ENCODE data around the gene NEDD9. TPM values are rescaled to one million over a fixed set of nuclear protein-coding genes. Genes with fewer than 3 reads are reported as not detected.

NEDD9 gene
- total and polyA plus RNA-seq, 2 of the 13 experiments (the other 11 are each of a cell fraction or from before 2014, with no cell fraction given), result 27.1 to 389 TPM

GRCh38 chr6:11172501-11173327, 59.8 kb downstream of the NEDD9 start (continued):
- TF ChIP-seq, protein P1, sequence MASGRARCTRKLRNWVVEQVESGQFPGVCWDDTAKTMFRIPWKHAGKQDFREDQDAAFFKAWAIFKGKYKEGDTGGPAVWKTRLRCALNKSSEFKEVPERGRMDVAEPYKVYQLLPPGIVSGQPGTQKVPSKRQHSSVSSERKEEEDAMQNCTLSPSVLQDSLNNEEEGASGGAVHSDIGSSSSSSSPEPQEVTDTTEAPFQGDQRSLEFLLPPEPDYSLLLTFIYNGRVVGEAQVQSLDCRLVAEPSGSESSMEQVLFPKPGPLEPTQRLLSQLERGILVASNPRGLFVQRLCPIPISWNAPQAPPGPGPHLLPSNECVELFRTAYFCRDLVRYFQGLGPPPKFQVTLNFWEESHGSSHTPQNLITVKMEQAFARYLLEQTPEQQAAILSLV (CRISPR knock-in tag; IDR thresholded peaks at IDR 0.05; ENCODE audit: borderline replicate concordance), result no peak
- no peak for TF ChIP-seq ZFP36L2 (CRISPR knock-in tag; IDR thresholded peaks at IDR 0.05)
- TF ChIP-seq TRAFD1 (CRISPR knock-in tag; IDR thresholded peaks at IDR 0.05; ENCODE audit: borderline replicate concordance), result no peak
- no peak for TF ChIP-seq ZNF703 (CRISPR knock-in tag; IDR thresholded peaks at IDR 0.05; ENCODE audit: borderline replicate concordance)
- TF ChIP-seq FOXA3 (CRISPR knock-in tag; IDR thresholded peaks at IDR 0.05), result 0 out of 2 replicates have a peak, but pooled peaks have one; percentile 27
- no peak for TF ChIP-seq ARNT2 (CRISPR knock-in tag; IDR thresholded peaks at IDR 0.05; ENCODE audit: low read depth)
- no peak for TF ChIP-seq ARNT (IDR thresholded peaks at IDR 0.05)
- TF ChIP-seq, protein P2, sequence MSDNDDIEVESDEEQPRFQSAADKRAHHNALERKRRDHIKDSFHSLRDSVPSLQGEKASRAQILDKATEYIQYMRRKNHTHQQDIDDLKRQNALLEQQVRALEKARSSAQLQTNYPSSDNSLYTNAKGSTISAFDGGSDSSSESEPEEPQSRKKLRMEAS (IDR thresholded peaks at IDR 0.05), result no peak
- no peak for TF ChIP-seq E2F2 (CRISPR knock-in tag; IDR thresholded peaks at IDR 0.05; ENCODE audit: borderline replicate concordance)
- TF ChIP-seq ZNF550 (CRISPR knock-in tag; IDR thresholded peaks at IDR 0.05; ENCODE audit: borderline replicate concordance), result no peak
- TF ChIP-seq, protein P3, sequence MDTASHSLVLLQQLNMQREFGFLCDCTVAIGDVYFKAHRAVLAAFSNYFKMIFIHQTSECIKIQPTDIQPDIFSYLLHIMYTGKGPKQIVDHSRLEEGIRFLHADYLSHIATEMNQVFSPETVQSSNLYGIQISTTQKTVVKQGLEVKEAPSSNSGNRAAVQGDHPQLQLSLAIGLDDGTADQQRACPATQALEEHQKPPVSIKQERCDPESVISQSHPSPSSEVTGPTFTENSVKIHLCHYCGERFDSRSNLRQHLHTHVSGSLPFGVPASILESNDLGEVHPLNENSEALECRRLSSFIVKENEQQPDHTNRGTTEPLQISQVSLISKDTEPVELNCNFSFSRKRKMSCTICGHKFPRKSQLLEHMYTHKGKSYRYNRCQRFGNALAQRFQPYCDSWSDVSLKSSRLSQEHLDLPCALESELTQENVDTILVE (CRISPR knock-in tag; IDR thresholded peaks at IDR 0.05), result no peak
- TF ChIP-seq GFI1 (CRISPR knock-in tag; IDR thresholded peaks at IDR 0.05; ENCODE audit: borderline replicate concordance), result peak; percentile 66
- TF ChIP-seq ZNF431 (CRISPR knock-in tag; IDR thresholded peaks at IDR 0.05; ENCODE audit: borderline replicate concordance, low read depth), result no peak
- TF ChIP-seq ZZZ3 (CRISPR knock-in tag; IDR thresholded peaks at IDR 0.05; ENCODE audit: borderline replicate concordance), result no peak
- TF ChIP-seq ZNF160 (CRISPR knock-in tag; IDR thresholded peaks at IDR 0.05), result no peak
- TF ChIP-seq, protein P4, sequence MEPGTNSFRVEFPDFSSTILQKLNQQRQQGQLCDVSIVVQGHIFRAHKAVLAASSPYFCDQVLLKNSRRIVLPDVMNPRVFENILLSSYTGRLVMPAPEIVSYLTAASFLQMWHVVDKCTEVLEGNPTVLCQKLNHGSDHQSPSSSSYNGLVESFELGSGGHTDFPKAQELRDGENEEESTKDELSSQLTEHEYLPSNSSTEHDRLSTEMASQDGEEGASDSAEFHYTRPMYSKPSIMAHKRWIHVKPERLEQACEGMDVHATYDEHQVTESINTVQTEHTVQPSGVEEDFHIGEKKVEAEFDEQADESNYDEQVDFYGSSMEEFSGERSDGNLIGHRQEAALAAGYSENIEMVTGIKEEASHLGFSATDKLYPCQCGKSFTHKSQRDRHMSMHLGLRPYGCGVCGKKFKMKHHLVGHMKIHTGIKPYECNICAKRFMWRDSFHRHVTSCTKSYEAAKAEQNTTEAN (CRISPR knock-in tag; conservative IDR thresholded peaks at IDR 0.05), result no peak
- TF ChIP-seq ZNF3 (CRISPR knock-in tag; IDR thresholded peaks at IDR 0.05), result 0 out of 2 replicates have a peak, but pooled peaks have one; percentile 12
- TF ChIP-seq, protein P5, sequence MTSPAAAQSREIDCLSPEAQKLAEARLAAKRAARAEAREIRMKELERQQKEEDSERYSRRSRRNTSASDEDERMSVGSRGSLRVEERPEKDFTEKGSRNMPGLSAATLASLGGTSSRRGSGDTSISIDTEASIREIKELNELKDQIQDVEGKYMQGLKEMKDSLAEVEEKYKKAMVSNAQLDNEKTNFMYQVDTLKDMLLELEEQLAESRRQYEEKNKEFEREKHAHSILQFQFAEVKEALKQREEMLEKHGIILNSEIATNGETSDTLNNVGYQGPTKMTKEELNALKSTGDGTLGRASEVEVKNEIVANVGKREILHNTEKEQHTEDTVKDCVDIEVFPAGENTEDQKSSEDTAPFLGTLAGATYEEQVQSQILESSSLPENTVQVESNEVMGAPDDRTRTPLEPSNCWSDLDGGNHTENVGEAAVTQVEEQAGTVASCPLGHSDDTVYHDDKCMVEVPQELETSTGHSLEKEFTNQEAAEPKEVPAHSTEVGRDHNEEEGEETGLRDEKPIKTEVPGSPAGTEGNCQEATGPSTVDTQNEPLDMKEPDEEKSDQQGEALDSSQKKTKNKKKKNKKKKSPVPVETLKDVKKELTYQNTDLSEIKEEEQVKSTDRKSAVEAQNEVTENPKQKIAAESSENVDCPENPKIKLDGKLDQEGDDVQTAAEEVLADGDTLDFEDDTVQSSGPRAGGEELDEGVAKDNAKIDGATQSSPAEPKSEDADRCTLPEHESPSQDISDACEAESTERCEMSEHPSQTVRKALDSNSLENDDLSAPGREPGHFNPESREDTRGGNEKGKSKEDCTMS (CRISPR knock-in tag; conservative IDR thresholded peaks at IDR 0.05), result no peak
- peak; percentile 65; the same call in 1 of the 2 replicates for TF ChIP-seq REPIN1 (CRISPR knock-in tag; IDR thresholded peaks at IDR 0.05; ENCODE audit: borderline replicate concordance, low read depth)
- TF ChIP-seq NCOA2 (CRISPR knock-in tag; IDR thresholded peaks at IDR 0.05), result no peak

All from HepG2 (cell line).